HG03354 (cell line): ENCODE measurements around the gene RUBCNL.

Source experiments
- ATAC-seq: cut with Tn5 transposase; IDR thresholded peaks from one replicate; pipeline ENCODE4 v1.9.1; 2021; ENCODE audit warnings: mild to moderate bottlenecking; ENCODE audit not compliant: unreplicated experiment, poor library complexity, severe bottlenecking

The RUBCNL gene

GRCh38 chr13:46315036-46315435 is 72.0 kb downstream of the RUBCNL start:
- no peak for ATAC-seq

- ATAC-seq = no peak
These were observed 72.5 kb downstream of the RUBCNL start for GRCh38 chr13:46314587-46314986.

DNA sequence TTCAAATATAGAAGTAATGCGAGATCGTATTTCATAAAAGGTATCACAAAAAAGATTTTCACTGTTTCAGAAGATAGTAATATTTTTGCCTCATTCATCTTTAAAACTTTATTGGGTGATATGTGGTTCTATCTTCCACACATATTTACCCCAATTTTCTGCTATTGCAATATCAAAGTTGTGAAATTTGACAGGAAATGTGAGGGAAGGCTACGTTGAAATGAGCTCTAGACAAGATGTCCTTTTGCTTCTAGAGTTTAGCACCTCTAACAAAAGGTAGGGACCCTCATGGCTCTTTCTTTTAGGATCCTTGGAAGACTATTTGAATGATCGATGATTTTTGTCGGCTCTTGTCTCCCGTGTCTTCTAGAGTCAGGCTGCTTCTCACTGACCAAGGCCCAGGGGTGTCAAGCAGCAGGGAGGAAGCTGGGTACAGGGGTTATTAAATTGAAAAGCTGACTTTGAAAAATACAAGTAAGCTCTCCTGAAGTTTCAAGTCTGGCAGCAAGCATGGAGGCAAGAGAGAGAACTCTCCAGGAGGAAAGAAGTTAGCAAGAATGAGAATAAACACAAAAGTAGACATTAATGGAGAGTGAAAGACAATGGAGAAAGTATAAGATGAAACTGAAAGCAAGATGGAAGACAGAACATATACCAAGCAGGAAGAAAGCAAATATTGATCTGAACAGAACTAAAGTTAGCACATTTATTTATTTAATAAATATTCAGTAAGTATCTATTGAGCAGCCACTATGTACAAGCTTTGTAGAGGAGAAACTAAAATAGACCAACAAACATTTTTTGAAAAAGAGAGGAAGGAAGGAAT is 73.4 kb downstream of the RUBCNL start:
- no peak for ATAC-seq

- no peak for ATAC-seq
These were observed 74.0 kb downstream of the RUBCNL start for GRCh38 chr13:46313024-46313423.

GRCh38 chr13:46311217-46311616 is 75.8 kb downstream of the RUBCNL start:
- ATAC-seq = no peak

DNA sequence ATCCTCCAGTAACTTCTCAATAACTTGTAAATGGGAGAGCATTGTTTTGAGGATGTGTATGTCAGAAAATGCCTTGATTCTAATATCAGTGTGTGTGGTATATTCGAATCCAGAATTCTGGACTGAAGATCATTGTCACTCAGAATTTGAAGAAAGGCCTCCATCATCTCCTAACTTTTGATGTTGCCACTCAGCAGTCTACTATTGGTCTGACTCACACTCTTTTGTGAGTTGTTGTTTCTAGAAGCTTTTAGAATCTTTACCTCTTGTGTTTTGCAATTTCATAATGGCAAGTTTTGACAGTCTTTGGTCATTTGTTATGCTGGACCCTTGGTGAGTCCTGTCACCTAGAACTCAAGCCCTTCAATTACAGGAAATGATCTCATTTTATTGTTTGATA is 77.0 kb downstream of the RUBCNL start:
- ATAC-seq = no peak

DNA sequence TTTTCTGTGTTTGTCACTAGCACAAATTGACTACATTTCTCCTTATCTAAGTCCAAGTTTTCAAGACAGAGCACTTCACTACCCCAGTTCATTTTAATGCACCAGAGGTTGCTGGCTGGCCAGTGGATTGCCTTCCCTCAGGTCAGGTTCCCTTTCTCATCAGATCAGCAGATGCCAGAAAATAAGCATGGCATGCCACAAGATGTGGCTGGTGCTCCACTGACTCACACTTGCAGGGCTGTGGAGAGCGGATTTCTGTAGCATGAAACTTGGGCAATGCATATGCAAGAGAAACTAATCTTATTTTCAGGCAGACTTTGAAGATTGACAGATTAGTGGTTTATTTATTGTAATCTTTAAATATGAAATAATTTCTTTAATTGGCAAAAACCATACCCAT is 79.5 kb downstream of the RUBCNL start:
- ATAC-seq = no peak

DNA sequence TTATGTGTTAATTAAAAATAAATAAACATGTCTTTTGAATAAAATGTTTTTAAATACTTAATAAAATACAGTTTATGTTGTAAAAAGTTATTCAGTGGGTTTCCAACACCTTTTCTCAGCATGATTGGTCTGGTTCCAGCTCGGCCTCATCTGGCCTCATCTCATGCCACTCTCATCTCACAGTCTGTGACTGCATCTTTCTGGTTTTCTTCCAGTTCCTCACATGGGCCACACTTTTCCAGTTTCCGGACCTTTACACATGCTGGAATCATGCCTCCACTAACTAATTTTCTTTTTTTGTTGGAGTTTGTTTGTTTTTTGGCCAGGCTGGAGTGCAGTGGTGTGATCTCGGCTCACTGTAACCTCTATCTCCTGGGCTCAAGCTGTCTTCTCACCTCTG is 82.5 kb downstream of the RUBCNL start:
- no peak for ATAC-seq

DNA sequence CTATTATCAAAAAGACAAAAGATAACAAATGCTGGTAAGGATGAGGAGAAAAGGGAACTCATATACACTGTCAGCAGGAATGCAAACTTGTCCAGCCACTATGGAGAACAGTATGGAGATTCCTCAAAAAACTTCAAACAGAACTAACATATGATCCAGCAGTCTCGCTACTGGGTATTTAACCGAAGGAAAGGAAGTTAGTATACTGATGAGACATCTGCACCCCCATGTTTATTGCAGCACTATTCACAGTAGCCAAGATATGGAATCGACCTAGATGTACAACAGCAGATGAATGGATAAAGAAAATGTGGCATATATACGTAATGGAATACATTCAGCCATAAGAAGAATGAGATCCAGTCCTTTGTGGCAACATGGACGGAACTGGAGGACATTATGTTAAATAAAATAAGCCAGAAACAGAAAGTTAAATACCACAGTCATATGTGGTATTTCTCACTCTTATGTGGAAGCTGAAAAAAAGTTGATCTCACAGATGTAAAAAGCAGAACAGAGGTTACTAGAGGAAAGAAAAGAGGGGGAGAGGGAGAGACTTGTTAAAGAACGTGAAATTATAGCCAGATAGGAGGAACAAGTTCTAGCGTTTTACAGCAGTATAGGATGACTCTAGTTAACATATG is 83.2 kb downstream of the RUBCNL start:
- ATAC-seq = no peak

- ATAC-seq = no peak
These were observed 89.7 kb downstream of the RUBCNL start for GRCh38 chr13:46297361-46297811.

DNA sequence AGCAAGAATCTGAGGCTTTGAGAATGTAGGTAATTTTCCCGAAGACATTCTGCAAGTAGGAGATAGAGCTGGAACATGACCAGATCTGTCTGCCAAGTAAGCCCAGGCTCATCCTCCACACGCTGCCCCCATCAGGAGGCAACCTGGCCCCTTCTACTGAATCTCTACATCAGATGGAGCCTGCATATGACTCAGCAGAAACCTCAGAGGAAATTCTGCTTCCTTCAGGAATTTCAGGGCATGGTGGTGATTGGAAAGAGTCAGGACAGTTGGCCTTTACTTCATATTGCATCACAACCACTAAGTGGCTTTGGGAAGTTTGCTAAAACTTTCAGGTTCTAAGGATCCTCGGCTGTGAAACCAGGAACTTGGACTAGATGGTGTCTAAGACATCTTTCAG is 90.1 kb downstream of the RUBCNL start:
- ATAC-seq = no peak

- ATAC-seq = peak; percentile 47
These were observed 90.8 kb downstream of the RUBCNL start for GRCh38 chr13:46296115-46296822.

GRCh38 chr13:46295491-46296114 is 91.4 kb downstream of the RUBCNL start:
- ATAC-seq = peak; percentile 65

GRCh38 chr13:46293436-46293835 is 93.6 kb downstream of the RUBCNL start:
- ATAC-seq = no peak
